Measurements from ENCODE around the gene MAGI2.

MAGI2 gene

DNA sequence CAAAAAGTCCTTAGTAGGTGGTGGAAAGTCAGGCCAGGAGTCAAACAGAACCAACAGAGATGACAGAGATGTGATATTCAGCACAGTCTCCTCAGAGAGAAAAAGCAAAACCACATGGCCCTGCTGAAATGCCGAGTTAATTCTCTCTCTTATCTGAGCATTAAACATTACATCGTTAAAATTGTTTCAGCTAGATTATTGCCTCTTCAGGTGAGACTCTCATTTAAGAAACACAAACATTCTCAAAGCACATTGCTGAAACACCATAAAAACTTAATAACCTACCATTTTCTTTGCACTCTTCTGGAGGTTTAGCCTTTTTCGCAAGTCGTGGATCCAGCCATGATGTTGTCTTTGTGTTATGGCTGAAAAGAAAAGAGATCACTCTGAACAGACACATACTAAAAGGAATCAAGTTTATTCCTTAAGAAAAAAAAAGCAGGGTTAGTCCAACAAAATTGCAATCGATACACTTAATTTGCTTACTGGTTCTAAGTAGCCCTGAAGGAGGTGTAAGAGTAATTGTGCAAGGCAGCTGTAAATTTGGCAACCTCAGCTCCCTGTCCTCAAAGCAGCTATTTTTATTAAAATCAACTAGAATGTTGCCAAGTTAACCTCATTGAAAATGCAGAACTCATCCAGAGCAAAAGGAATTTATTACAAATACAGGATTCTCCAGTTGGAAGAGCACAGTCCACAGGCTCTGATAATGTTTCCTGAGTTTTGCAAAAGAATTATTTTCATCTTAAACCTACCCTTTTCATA is 963.8 kb downstream of the MAGI2 start:
- DNase-seq (ENCODE audit: low read depth in 2 of 2) = no peak

DNA sequence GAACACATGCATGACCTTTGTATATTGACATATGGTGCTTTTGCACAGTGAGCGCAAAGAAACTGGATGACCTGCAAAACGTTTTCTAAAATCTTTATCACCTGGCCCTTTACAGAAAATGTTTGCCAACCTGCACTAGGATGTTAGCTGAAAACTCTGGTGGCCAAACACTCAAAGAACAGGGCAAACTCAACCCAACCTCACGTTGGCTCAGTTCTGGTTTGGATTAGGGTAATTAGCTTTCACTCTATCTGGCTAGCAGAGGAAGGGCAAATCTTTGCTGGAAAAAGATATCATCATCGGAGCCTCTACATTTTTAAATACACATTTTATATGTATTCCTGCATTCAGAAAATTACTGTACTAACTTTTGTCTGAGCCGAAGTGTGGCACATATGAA is 966.0 kb downstream of the MAGI2 start:
- no peak for DNase-seq (ENCODE audit: low read depth in 2 of 2)

DNA sequence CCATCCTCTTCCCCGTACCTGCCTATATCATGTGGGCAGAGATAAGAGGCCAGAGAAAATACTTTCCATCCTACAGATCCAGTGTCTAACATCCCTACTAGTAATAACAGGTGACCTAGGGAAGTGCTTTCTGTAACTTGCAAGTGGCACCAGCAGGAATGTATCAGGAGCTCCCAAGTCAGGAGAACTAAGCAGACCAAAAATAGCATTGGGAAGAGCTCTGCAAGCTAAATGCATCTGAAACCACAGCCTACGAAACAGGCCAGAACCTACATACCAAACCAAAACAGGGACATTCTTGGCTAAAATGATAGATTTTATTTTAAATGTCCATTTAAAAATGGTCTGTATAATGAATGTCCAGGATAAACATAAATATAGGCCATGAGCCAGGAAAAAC is 974.1 kb downstream of the MAGI2 start:
- DNase-seq (ENCODE audit: low read depth in 2 of 2) = no peak

DNA sequence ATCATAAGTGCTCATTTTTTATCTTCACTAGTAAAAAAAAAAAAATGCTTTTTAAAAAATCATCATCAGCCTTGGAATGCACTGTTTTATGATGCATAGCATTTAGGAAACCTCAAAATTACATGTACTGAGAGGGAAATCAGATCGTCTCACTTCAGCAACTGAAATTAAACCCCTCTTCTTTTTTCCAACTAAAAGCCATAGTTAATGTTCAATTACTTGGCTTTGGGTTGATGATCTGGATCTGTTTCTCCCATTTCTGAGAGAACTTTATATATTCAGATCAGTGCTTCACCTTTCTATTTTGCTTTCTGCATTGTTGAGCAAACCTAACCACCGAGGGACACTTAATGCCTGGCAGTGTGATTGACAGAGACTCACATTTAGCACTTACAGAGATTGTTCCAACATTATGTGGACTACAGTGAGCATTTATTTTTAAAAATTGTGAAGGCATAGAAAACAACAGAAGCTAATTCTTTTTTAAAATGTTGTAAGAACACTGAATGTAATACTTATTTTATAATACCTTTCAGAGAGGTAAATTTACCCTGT is 976.5 kb downstream of the MAGI2 start:
- no peak for DNase-seq (ENCODE audit: low read depth in 2 of 2)

DNA sequence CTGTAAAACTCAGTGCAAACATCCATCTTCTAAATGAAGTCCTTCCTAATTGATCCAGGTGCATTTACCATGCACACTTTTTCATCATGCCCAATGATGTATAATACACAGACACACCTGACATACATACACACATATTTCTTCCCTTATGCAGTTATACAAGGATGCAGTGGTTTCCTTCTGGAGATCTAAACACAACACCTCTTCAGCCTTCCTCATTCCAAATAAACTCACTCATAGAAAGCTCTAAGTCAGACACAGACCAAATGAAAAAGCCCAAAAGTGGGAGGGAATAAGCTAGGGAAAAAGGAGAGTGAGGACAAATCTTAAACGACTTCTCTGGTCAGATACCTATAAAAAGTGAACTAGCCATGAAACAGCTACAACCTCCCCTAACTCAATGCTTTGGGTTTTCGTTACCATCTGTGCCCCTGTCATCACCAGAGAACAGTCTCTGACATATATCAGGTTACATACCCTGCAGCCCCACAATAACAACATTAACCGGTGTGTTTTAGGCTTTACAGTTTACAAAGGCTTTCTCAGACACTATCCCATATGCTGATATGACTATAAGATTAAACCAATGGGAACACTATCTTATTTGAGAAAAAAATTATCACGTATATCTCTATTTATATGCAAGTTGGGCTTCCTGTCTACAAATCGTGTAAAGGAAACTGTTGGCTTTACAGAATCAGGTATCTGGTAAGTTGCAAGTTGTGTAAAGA is 979.7 kb downstream of the MAGI2 start:
- DNase-seq (ENCODE audit: low read depth in 2 of 2) = no peak

DNA sequence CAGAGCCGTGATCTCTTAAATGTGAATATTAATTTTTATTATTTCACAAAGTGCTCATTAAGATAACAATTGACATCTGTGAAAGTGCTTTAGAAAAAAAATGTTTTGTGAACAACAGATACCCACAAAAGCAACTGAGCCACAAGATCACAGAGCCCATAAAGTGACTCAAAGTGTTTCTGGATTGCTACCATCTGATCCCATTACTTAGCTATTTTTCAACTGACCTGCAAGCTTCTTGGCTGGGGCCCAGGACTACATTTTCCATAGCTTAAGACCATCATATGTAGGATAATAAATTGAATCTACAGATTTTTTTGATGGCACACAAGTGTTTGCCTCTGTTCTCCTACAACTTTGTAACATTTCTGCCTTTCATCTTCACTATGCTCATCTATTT is 980.4 kb downstream of the MAGI2 start:
- no peak for DNase-seq (ENCODE audit: low read depth in 2 of 2)

DNA sequence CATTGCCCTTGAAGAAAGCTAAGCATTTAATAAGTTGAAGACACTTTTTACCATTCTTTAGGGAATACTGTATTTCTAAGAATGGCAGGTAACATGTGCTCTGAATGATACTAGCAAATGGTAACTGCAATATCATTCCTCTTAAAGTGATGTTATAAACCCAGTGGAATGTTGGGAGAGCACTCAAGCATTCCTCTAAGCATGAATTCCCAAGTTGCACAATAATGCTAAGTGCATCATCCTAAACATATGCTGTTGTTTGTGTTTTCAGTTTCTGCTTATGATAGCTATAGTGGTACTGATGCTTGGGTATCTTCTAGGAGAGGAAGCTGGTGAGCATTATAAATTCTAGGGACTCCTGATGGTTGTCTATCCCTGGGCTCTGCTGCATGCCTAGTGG is 980.9 kb downstream of the MAGI2 start:
- no peak for DNase-seq (ENCODE audit: low read depth in 2 of 2)

DNA sequence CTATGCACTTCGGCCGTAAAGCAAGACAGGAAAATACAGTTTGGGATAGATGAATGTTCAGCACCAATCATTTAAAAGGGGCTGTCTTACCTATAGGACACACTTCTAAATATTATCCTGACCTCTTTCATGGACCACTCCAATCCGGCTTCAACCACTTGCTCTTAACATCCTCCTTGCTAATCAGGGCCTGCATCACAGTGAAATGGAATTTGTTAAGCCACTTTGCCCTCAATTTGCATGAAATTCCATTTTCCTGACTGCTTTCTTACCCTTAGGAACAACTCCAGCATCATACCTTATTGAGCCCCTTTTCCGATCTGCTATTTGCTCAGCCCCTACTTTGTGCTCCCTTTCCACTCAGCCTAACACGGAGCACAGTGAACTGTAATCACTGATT is 987.6 kb downstream of the MAGI2 start:
- no peak for DNase-seq (ENCODE audit: low read depth in 2 of 2)

DNA sequence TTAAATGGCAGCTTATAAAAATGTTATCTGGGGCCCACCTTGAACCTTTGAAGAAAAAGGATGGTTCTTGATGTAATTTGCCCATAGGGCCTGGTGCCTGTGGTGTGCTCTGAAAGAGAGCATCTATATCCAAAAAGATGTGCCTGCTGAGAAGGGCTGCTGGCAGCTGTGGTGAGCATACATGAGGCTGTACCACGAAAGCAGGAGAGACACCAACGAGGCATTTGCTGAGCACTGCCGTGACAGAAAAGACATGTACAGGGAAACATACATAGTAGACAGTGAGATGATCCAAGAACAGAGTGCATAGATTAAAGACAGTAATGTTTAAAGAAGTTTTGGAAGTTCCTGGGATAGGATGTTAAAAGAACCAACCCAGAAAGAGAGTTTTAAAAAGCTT is 990.4 kb downstream of the MAGI2 start:
- no peak for DNase-seq (ENCODE audit: low read depth in 2 of 2)

DNA sequence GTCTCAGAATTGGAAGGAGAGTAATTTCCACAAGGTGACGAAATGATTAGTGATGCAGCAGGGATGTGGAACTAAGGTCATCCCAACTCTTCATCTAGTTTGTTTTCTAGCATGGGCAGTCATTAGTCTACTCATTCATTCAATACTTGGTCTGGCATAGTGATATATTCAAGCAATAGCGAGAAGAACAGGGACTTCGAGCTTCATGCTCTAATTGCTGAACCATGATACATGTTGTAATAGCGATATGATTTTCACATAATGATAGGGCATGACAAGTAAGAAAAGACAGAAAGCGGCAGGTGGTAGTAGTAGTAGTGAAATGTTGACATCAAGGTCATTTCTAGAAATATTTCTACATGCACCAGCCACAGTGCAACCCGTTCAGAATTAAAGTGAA is 1002.8 kb downstream of the MAGI2 start:
- no peak for DNase-seq (ENCODE audit: low read depth in 2 of 2)

DNA sequence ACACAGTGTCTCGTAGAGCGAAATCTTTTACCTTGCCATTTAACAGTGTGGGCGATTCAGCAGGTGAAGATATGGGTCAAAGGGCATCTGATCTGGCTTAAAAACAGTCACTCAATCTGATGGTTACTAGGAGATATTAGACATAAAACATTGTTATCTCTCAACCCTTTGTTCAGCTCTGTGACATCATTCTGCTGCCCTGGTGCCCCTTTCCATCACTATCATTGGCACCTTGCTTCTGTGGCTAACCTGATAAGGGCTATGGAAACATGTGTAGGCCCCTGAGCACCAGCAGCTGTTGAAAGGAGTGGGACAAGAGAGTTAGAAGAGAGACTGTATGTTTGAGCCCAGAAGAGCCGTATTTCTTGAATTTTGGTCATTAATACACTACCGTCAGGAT is 1004.6 kb downstream of the MAGI2 start:
- DNase-seq (ENCODE audit: low read depth in 2 of 2) = no peak

DNA sequence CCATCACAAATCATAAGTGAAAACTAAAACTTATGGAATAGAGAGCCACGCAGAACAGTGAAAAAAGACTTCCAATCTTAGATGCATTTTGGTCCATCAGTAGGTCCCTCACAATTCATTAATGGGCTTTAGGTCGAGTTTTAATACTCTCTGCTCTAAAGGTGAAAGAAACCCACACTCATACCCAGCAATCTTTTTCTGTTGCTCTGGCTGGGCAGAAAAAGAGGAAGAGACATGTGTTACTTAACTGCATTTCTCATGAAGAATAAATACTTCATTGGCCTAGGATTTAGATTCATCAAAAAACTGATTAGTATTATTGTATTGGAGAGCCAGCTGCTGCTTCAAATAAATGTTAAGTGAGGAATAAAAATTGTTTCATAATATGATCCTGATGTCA is 1009.2 kb downstream of the MAGI2 start:
- DNase-seq (ENCODE audit: low read depth in 2 of 2) = no peak

DNA sequence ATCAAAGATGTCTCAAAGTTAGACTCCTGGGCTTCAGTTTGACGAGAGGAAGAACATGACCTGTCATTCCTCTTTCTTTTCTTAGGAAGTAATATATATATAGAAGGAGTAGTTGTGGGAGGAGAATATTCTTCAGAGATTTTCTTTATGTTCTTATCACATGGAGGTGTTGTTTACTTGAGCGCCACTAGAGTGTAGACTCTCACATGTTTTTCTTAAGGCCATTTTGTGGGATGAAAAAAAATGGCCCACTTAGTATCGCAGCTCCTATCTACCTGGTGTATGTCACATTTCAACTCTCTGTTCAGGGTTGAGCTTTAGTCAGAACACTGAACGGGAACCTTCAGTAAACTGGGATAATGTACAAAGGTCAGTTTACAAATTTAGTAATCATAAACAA is 1009.7 kb downstream of the MAGI2 start:
- DNase-seq (ENCODE audit: low read depth in 2 of 2) = no peak

DNA sequence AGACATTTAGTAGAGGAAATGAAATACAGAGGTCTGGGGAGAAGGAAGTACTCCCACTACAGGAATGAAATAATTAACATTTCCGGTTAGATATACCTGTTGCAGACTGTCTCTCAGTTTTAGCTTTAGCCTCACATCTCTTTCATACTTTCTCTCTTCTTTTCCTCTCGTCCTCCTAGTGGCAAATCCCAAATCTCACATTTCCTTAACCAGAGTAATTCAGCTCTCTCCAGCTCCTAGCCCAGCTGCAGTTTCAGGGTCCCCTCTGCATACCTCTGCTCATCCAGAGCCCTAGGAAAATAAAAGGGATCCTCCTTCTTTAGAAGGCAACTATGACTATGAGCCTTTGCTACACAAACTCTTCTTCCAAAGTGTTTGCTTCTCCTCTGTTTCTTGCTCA is 1011.7 kb downstream of the MAGI2 start:
- no peak for DNase-seq (ENCODE audit: low read depth in 2 of 2)

DNA sequence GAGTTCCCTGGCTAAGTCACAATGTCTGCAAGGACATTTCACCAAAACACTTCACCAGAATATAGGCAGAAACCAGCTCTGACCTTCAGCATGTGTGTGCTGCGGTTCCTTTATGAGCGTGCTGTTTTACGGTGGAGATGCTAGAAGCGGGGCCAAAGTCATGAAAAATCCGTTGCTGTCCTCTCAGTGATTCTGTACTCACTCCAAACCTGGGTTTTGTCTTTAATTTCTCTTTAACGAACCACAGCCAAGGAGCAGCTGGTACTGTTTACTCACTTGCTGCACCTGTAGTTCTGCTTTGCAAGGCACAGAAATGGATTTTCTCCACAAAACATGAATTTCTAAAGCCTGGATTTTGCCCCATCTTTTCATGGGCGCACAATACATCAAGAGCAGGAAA is 1015.0 kb downstream of the MAGI2 start:
- no peak for DNase-seq (ENCODE audit: low read depth in 2 of 2)

DNA sequence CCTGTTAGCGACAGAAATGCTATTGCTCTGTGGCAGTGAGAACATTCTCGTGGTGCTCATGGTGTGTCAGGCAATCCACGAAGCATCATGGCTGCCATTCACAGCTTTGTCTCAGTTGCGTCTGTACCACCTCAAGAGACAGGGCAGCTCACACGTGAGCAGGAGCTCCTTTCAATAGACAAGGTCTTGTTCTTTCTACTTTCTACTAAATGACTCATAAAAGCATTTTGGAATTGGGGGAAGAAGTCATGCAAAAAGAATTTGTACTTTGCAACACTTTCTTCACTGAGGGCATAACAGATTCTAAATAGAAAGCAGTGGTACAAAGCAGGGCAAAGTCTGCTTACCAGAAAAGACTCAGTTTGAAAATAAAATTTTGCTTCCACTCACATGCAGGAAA is 1016.3 kb downstream of the MAGI2 start:
- no peak for DNase-seq (ENCODE audit: low read depth in 2 of 2)

DNA sequence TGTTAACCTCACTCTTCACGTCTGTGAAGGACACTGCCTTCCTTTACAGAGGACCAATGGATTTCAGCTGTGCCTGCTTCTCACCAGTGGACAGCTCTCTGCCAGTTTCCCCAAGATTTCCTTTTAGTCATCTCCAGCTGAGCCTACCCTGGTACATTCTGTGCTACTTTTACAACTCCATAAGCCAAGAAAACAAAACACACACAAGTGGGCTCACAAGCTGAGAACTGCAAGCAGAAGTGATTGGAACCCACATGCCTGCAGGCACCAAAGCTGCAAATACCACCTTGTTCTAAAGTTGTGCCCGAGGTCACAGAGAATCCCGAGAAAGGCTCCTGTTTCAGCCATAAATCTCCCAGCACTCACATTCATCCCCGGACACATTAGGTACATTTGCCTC is 1018.1 kb downstream of the MAGI2 start:
- no peak for DNase-seq (ENCODE audit: low read depth in 2 of 2)

DNA sequence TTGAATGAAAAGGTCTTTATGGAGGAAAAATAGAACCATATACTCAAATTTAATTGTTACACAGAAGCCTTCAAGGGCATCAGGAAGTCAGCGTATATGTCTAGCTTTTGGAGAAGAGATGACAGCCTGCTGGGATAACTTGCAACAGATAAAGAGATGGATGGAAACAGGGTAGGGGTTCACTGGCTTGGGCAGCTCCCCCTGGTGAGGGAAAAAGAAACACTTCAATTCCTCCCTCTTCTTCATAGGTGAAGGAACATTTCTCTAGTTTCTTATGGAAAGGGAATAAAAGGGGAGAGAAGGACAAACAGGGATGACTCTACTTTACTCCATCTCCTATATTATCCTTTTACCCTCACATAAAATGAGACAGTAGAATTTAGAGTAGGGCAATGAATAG is 1019.2 kb downstream of the MAGI2 start:
- no peak for DNase-seq (ENCODE audit: low read depth in 2 of 2)

DNA sequence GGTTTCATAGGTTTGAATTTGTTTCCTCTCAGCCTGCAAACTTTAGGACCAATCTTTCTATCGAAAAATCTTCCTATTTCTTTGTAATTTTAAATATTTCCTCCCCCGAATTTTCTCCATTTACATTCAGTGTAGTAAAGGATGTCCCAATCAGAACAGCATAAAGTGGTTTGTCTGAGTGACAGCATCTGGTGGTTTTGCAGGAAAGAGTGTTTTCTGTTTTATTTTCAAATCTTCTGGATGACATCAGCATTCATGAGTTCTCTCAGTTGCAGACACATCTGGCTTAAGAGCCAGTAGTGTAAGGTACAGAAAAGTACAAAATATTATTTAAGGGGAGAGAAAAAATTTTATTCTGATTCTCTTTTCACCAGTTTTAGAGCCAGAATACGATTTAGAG is 1020.0 kb downstream of the MAGI2 start:
- DNase-seq (ENCODE audit: low read depth in 2 of 2) = no peak

DNA sequence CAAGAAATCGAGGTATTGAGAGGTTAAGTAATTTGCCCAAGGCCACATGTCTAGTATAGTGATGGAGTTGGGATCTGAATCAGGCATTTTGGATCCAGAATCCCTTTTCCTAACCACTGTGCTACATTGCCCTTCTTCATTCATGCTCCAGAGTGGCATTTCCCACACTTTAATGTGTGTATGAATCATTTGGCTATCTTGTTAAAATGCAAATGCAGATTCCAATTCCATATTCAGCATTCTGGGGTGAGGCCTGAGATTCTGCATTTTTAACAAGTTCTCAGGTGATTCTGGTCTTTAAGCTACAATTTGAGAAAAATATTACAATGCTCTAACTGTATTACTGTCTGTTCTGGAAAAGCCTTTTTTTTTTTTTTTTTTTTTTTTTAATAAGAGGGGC is 1023.6 kb downstream of the MAGI2 start:
- DNase-seq (ENCODE audit: low read depth in 2 of 2) = no peak

DNA sequence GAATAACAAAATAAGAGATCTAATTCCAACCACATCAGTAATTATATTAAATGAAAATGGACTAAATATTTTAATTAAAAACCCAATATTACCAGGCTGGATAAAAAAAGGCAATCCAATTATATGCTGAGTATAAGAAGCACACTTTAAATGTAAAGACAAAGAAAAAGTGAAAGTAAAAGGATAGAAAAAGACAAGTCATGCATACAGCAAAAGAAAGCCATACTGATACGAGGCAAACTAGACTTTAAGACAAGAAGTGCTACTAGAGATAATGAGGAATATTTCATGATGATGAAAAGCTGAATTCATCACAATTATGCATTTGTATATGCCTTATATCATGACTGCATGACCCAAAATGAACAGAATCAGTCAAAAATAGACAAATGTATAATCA is 1026.3 kb downstream of the MAGI2 start:
- no peak for DNase-seq (ENCODE audit: low read depth in 2 of 2)

DNA sequence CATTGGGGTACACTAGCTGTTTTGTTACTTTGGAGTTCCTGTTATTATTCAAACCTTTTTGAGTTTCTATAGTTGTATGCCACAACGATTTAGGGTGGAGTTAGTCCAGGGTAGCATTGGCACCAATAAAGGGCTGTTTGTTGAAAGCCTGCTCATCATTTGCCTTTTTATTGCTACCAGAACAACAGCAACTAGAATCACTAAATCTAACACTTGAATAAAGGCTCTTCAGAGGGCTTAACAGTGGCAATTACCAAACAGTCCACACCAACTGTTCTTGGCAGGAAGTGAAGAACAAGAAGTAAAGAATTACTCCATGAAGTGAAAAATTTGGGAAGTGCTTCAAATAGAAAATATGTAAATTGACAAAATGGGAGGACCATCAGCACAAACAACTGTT is 1033.5 kb downstream of the MAGI2 start:
- no peak for DNase-seq (ENCODE audit: low read depth in 2 of 2)

DNA sequence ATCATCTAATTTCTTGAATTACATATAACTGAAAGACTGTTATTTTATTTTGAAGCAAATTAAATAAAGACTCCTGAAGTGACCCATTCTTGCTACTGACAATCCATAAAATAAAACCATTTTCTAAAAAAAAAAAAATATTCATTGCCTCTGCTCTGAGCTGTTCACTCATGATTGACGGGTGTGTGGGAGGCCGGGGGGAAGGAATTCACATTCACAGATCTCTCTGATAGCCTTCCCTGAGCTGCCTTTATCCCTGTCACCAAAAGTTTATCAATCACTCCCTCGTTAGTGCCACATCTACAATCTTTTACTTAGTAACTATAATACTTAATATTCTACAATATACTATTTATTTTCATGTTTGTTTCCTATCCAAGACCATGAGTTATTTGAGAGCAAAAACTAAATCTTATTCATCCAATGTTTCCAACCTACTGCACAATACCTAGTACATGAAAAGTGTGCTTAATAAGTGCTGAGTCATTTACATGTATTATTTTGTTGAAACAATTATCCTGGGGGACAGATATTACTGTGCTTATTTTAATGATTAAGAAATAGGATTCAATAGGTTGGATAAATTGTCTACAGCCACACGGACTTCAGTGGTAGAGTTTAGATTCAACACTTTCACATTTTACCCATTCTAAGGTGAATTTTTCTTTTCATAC is 1036.2 kb downstream of the MAGI2 start:
- DNase-seq (ENCODE audit: low read depth in 2 of 2) = no peak

Data from stimulated activated CD8-positive, alpha-beta memory T cell treated with anti-CD3 and anti-CD28 coated beads, Interleukin-2, amount 100 ng/mL, for 48 hours (primary cell).